Kidney epithelial cell (primary cell): Measurements from ENCODE around the gene OTOGL. TPM values are rescaled to one million over a fixed set of nuclear protein-coding genes. Genes with fewer than 3 reads are reported as not detected.

Source experiments
- DNase-seq: peaks from one replicate; pipeline ENCODE4 v3.0.0-alpha.2; 2010; ENCODE audit warnings: low read depth
- H3K27me3 ChIP-seq: 2 replicates; pipeline ENCODE4 v1.6.0; 2011; ENCODE audit warnings: low read length; ENCODE audit not compliant: control insufficient read depth, insufficient read depth
- H3K36me3 ChIP-seq: 2 replicates; pipeline ENCODE4 v1.5.1; 2011; ENCODE audit warnings: low read length; ENCODE audit not compliant: control insufficient read depth, insufficient read depth
- H3K4me3 ChIP-seq: 2 replicates; pipeline ENCODE4 v1.5.1; 2011; ENCODE audit warnings: low read depth, mild to moderate bottlenecking, control low read depth, low read length
- CTCF ChIP-seq: IDR thresholded peaks from 2 replicates; pipeline ENCODE4 v1.5.1; 2011; ENCODE audit warnings: mild to moderate bottlenecking, moderate library complexity, low read length, control low read depth, inconsistent platforms; ENCODE audit not compliant: insufficient read depth, poor library complexity, severe bottlenecking
- total RNA-seq: library from RNA; depleted of rRNA; stranded (reverse); fragments of >200 nt; gene quantifications from 2 replicates; pipeline ENCODE4 v1.2.3, GENCODE V29; 2015

OTOGL gene
- total RNA-seq, 1 donor from 2014 or later = 0.33 TPM

DNA sequence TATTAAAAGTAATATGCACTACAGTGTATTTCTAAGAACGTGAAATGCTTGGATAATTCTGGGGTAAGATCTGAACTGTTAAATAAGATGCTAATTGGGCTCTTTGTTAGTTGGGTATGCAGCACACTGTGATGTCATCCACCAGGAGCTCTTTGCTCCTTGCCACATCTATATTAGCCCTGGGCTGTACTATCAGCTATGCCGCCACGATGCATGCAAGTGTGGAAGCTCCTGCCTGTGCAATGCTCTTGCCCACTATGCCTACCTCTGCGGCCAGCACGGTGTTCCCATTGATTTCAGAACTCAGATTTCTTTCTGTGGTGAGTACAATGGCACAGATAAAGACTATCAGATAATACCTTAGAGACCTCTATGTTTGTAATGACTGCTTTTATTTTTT lies 165.6 kb downstream of the OTOGL start:
- no peak for DNase-seq
- Histone ChIP-seq H3K4me3 (no peak overlapping the region), H3K27me3 (no peaks in the 10 kb centered on the region), H3K36me3 (no peaks in the 10 kb centered on the region)
- TF ChIP-seq CTCF = no peak

DNA sequence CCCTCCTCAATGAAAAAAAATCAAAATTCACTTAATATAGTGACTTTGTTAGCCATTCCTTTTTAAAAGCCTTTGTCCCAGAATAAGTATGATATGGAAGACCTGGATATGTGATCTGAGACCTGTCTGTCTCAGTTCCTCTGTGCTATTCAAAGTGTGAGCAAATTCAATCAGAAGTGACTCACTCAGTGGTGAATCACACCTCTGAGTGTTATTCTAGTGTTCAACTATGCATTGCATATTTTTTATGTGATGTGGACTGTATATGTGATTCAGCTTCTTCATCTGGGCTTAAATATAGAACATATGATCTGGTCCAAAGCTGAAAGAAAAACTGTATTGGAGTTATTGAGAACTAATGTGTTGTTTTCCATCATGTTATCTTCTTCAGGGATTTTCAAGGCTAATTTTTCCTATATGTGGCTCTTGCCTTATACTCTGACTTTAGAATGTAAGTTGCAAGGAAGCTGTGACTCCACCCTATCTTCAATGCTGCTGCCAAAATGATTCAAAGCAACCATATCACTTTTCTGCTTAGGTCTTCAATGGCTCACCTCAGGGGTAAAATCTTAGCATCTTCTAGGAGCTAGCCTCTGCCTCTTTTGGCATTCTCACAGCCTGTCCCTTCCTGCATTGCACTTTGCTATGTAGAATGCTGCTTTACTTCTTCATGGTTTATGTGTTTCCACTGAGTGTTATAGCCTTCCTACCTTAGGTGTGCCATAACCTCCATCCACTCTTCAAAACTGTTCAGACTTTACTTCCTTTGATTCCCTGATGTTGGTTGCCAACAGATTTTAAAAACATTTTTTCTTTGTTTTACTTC lies 169.8 kb downstream of the OTOGL start:
- DNase-seq = peak; percentile 67
- no peak for TF ChIP-seq CTCF
- H3K36me3 ChIP-seq = no peaks in the 10 kb centered on the region
- H3K27me3 ChIP-seq = no peaks in the 10 kb centered on the region
- H3K4me3 ChIP-seq = no peak overlapping the region

DNA sequence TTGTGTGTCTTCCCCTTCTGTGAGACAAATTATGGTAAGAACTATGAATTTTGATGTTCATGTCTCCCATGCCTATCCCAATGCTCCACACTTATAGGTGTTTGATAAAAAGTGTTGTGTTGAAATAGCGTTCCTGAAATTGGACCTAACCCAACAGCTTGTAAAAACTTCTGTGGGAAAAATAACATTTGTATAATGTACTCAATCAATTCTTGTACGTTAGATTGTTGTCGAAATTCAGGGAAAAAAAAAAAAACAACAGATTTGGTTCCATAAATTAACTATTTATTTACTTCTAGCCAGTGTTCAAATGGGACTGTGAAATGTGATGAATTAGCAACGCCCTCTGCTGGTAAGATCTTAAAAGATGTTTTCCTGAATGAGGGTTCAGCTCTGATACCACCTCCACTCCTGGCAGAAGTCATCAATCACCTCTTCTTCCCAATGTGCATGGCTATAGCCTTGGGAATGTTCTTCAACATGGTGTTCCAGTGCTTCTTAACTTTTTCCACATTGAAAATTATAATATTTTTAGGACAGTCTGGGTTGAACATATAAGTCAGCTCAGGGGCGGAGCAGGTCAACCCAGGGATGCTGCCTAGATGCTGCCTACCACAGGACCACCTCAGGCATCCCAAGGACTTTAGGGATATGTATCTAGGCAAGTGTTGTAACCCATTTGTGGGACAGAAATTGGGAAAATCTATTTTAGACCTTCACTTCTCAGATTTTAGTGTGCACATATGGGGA lies 170.6 kb downstream of the OTOGL start:
- no peak overlapping the region for H3K4me3 ChIP-seq
- TF ChIP-seq CTCF = peak; percentile 54
- H3K27me3 ChIP-seq = no peaks in the 10 kb centered on the region
- H3K36me3 ChIP-seq = no peaks in the 10 kb centered on the region
- DNase-seq = peak; percentile 4

DNA sequence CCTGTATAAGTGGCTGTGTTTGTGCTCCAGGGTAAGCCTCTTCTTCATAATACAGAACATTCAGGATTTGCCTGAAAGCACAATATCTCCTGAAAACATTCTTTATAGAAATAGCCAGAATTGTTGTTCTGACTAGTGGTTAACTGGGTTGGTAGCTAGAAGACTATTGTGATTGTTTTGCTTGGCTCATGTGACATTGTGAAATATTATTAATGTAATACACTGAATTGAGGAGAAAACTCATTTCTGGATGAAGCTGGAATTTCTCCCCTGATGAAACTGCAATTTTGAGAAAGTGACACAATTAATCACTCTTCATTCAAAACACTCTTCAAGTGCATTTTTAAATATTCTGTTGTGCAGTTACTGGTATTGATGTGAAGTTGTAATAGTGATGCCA lies 172.4 kb downstream of the OTOGL start:
- DNase-seq = no peak
- Histone ChIP-seq H3K27me3 (no peaks in the 10 kb centered on the region), H3K36me3 (no peaks in the 10 kb centered on the region), H3K4me3 (no peak overlapping the region)
- TF ChIP-seq CTCF = no peak

GRCh38 chr12:80272387-80272915 lies 173.1 kb downstream of the OTOGL start:
- TF ChIP-seq CTCF = no peak
- H3K27me3 ChIP-seq = no peaks in the 10 kb centered on the region
- H3K4me3 ChIP-seq = no peak overlapping the region
- no peak for DNase-seq
- H3K36me3 ChIP-seq = no peaks in the 10 kb centered on the region
